HepG2 (cell line): ENCODE measurements around the gene RBCK1. TPM values are rescaled to one million over a fixed set of nuclear protein-coding genes. Genes with fewer than 3 reads are reported as not detected.
A peak's percentile ranks its signal among the peaks of the same experiment; 100 is the strongest.

Experiments
- ADNP ChIP-seq: sonication (generic); formaldehyde crosslinking; IDR thresholded peaks from 2 replicates; pipeline ENCODE4 v1.4.0; 2020; ENCODE audit warnings: missing genetic modification reagents
- ATAD3A ChIP-seq: sonication (generic); formaldehyde crosslinking; IDR thresholded peaks from 2 replicates; pipeline ENCODE4 v1.4.0; 2020; ENCODE audit warnings: missing genetic modification reagents
- BRCA1 ChIP-seq: sonication (generic); formaldehyde crosslinking; IDR thresholded peaks from 2 replicates; pipeline ENCODE4 v1.4.0; 2020; ENCODE audit warnings: missing genetic modification reagents
- BRD4 ChIP-seq: sonication (generic); formaldehyde crosslinking; IDR thresholded peaks from 2 replicates; pipeline ENCODE4 v1.4.0; 2020; ENCODE audit warnings: missing genetic modification reagents
- E2F2 ChIP-seq: sonication (generic); formaldehyde crosslinking; IDR thresholded peaks from 2 replicates; pipeline ENCODE4 v1.4.0; 2020; ENCODE audit warnings: missing genetic modification reagents, borderline replicate concordance
- EED ChIP-seq: sonication (generic); formaldehyde crosslinking; IDR thresholded peaks from 2 replicates; pipeline ENCODE4 v1.5.0; 2020; ENCODE audit warnings: mild to moderate bottlenecking, missing genetic modification reagents
- MED8 ChIP-seq: sonication (generic); formaldehyde crosslinking; IDR thresholded peaks from 2 replicates; pipeline ENCODE4 v1.8.1; 2023; ENCODE audit warnings: mild to moderate bottlenecking, missing genetic modification reagents; ENCODE audit not compliant: insufficient replicate concordance
- NCOA2 ChIP-seq: sonication (generic); formaldehyde crosslinking; IDR thresholded peaks from 2 replicates; pipeline ENCODE4 v1.8.0; 2022; ENCODE audit warnings: inconsistent platforms
- NFKBIZ ChIP-seq: IDR thresholded peaks from 2 replicates; pipeline ENCODE4 v1.6.1; 2018; ENCODE audit warnings: missing genetic modification reagents, missing compliant biosample characterization
- POGZ ChIP-seq: sonication (generic); formaldehyde crosslinking; IDR thresholded peaks from 2 replicates; pipeline ENCODE4 v1.4.0; 2020; ENCODE audit warnings: mild to moderate bottlenecking, missing genetic modification reagents
- PRMT3 ChIP-seq: sonication (generic); formaldehyde crosslinking; IDR thresholded peaks from 2 replicates; pipeline ENCODE4 v1.8.1; 2022; ENCODE audit warnings: low read depth, mild to moderate bottlenecking, moderate library complexity, missing genetic modification reagents, borderline replicate concordance
- REL ChIP-seq: sonication (generic); formaldehyde crosslinking; conservative IDR thresholded peaks from 2 replicates; pipeline ENCODE4 v1.8.0; 2022; ENCODE audit warnings: mild to moderate bottlenecking, missing genetic modification reagents, moderate library complexity
- SNRNP70 ChIP-seq: fragments of 200-400 bp; formaldehyde crosslinking; IDR thresholded peaks from 2 replicates; pipeline ENCODE4 v1.6.1; 2017; ENCODE audit warnings: mild to moderate bottlenecking, low read depth, low read length, moderate library complexity
- TEF ChIP-seq: sonication (generic); formaldehyde crosslinking; IDR thresholded peaks from 2 replicates; pipeline ENCODE4 v1.5.0; 2020; ENCODE audit warnings: missing genetic modification reagents
- TFAP4 ChIP-seq: sonication (generic); IDR thresholded peaks from 2 replicates; pipeline ENCODE4 v1.6.1; 2016; ENCODE audit warnings: low read depth, borderline replicate concordance
- ZBTB43 ChIP-seq: sonication (generic); formaldehyde crosslinking; conservative IDR thresholded peaks from 2 replicates; pipeline ENCODE4 v1.4.0; 2020; ENCODE audit warnings: missing genetic modification reagents
- ZNF136 ChIP-seq: sonication (generic); formaldehyde crosslinking; IDR thresholded peaks from 2 replicates; pipeline ENCODE4 v1.8.1; 2022; ENCODE audit warnings: low read depth, mild to moderate bottlenecking, moderate library complexity, missing genetic modification reagents
- ZNF343 ChIP-seq: sonication (generic); formaldehyde crosslinking; IDR thresholded peaks from 2 replicates; pipeline ENCODE4 v1.4.0; 2020; ENCODE audit warnings: mild to moderate bottlenecking, missing genetic modification reagents
- ZNF350 ChIP-seq: sonication (generic); formaldehyde crosslinking; IDR thresholded peaks from 2 replicates; pipeline ENCODE4 v1.4.0; 2020; ENCODE audit warnings: mild to moderate bottlenecking, low read depth, missing genetic modification reagents, borderline replicate concordance
- ZNF431 ChIP-seq: sonication (generic); formaldehyde crosslinking; IDR thresholded peaks from 2 replicates; pipeline ENCODE4 v1.9.0; 2022; ENCODE audit warnings: missing genetic modification reagents, low read depth, mild to moderate bottlenecking, borderline replicate concordance
- polyA plus RNA-seq, 8 experiments: library from polyadenylated mRNA; depleted of rRNA in 3 of 8; stranded (reverse) in 7 of 8; unstranded in 1 of 8; fragments of >200 nt; fragmentation: Illumina TruSeq in 4 of 8; extraction: Trizol in 4 of 8; gene quantifications; 2 replicates each; pipeline versions ENCODE4 v1.2.1 to v1.2.3, GENCODE V29; 2011 to 2016; ENCODE audit warnings: low read depth in 4 of 8, missing spikeins in 1 of 8, mixed read lengths in 1 of 8; ENCODE audit not compliant: insufficient read depth in 1 of 8
- total RNA-seq, 5 experiments: library from RNA; depleted of rRNA; stranded (reverse); fragments of >200 nt; fragmentation: Illumina TruSeq; extraction: Trizol; gene quantifications; 2 replicates each; pipeline ENCODE4 v1.2.3, GENCODE V29; 2016; ENCODE audit warnings: low read depth in 1 of 5
- TF ChIP-seq, protein P1 (sequence below), 2 experiments: IDR thresholded peaks; 2 replicates each; pipeline ENCODE4 v1.6.1; 2011 to 2012; ENCODE audit warnings: low read length in 2 of 2, borderline replicate concordance in 1 of 2, low read depth in 1 of 2, mild to moderate bottlenecking in 1 of 2, moderate library complexity in 1 of 2

Gene RBCK1
- total and polyA plus RNA-seq, 2 of the 13 experiments (the other 11 are each of a cell fraction or from before 2014, with no cell fraction given), result 149 to 215 TPM

DNA sequence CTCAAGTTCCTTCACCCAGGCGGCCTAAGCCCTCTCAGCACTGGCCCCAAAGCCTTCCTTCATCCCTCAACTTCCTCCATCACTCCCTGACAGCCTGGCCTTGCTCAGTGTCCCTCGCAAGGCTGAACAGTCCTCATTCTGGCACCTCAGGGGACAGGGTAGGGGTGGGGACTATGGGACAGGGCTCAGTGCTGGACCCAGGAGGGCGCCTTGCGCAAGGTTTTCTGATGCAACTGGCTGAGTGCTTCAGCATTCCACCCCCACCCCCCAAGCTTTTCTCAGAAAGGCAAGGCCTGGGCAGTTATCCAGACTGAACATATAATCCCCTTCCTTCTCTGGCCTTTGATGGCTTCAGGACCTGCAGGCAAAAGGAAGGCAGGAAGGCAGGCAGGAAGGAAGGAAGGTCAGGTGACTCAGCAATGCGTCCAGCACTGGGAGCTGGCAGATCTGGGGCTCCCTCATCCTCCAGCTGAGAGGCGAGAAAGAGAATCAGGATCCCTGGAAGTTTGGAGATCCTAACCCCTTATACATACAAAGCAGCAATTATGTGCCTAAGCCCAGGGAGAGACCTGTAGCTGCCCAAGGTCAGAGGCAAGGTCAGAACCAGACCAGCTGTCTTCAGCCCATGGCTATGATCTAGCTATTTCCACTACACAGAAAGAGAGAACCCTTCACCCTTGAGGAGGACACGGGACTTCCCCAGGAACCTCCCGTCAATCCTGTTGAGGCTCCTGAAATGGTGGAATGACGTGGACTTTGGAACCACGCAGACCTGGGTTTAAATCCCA, 36.1 kb upstream of the RBCK1 start (continued):
- TF ChIP-seq, protein P1, sequence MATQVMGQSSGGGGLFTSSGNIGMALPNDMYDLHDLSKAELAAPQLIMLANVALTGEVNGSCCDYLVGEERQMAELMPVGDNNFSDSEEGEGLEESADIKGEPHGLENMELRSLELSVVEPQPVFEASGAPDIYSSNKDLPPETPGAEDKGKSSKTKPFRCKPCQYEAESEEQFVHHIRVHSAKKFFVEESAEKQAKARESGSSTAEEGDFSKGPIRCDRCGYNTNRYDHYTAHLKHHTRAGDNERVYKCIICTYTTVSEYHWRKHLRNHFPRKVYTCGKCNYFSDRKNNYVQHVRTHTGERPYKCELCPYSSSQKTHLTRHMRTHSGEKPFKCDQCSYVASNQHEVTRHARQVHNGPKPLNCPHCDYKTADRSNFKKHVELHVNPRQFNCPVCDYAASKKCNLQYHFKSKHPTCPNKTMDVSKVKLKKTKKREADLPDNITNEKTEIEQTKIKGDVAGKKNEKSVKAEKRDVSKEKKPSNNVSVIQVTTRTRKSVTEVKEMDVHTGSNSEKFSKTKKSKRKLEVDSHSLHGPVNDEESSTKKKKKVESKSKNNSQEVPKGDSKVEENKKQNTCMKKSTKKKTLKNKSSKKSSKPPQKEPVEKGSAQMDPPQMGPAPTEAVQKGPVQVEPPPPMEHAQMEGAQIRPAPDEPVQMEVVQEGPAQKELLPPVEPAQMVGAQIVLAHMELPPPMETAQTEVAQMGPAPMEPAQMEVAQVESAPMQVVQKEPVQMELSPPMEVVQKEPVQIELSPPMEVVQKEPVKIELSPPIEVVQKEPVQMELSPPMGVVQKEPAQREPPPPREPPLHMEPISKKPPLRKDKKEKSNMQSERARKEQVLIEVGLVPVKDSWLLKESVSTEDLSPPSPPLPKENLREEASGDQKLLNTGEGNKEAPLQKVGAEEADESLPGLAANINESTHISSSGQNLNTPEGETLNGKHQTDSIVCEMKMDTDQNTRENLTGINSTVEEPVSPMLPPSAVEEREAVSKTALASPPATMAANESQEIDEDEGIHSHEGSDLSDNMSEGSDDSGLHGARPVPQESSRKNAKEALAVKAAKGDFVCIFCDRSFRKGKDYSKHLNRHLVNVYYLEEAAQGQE (IDR thresholded peaks at IDR 0.05; ENCODE audit: borderline replicate concordance in 1 of 2, low read depth in 1 of 2, low read length in 2 of 2), result peak in 1 of 2 experiments; percentile 85; a peak in 2 of 4 replicates
- TF ChIP-seq POGZ (CRISPR knock-in tag) (peak; percentile 82), NFKBIZ (CRISPR knock-in tag) (peak; percentile 95; the same call in 1 of the 2 replicates), NCOA2 (CRISPR knock-in tag) (peak; percentile 97), ZNF136 (CRISPR knock-in tag) (peak; percentile 52; the same call in 1 of the 2 replicates), ZNF431 (peak; percentile 91), BRD4 (CRISPR knock-in tag) (peak; percentile 88), ADNP (CRISPR knock-in tag) (no peak; the same call in 1 of the 2 replicates), TFAP4 (peak; percentile 87), SNRNP70 (no peak), ZNF350 (CRISPR knock-in tag) (peak; percentile 99), BRCA1 (CRISPR knock-in tag) (no peak), EED (CRISPR knock-in tag) (peak; percentile 54; the same call in 1 of the 2 replicates), ZNF343 (CRISPR knock-in tag) (peak; percentile 97), E2F2 (no peak), TEF (0 out of 2 replicates have a peak, but pooled peaks have one; percentile 37), MED8 (CRISPR knock-in tag) (peak; percentile 98), ATAD3A (CRISPR knock-in tag) (peak; percentile 39; the same call in 1 of the 2 replicates), ZBTB43 (peak; percentile 88), REL (CRISPR knock-in tag) (no peak), PRMT3 (CRISPR knock-in tag) (peak; percentile 49; the same call in 1 of the 2 replicates)
